ENCODE data around the gene NIM1K. TPM values are rescaled to one million over a fixed set of nuclear protein-coding genes. Genes with fewer than 3 reads are reported as not detected.

The NIM1K gene
- total RNA-seq, 1 donor from 2014 or later: not detected

DNA sequence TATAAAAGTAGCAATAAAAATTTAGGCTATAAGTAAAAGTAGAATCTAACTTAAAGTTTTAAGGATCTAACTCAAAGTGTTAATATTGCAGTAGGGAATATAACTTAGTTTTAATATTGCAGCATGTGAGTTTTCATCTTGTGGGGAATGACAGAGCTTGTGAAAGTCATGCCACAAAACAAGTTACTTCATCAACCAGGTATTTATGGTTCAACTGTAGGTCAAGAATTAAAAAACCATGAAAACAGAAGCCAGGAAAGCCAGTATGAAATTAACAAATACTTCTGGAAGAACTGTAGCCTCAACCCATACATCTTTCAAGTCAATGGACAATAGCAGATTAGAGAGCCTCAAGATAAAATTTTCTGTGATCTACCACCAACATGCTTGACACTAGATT is 102.2 kb downstream of the NIM1K start:
- no peaks in the 10 kb centered on the region for H3K9me3 ChIP-seq
- H3K4me3 ChIP-seq: no peak overlapping the region
- no peak for DNase-seq (ENCODE audit: extremely low spot score in 2 of 2)
- no peaks in the 10 kb centered on the region for H3K27me3 ChIP-seq
- TF ChIP-seq POLR2A (IDR thresholded peaks at IDR 0.05) (no peak), POLR2AphosphoS5 (IDR thresholded peaks at IDR 0.05; ENCODE audit: insufficient read depth in 1 of 2, low read depth in 1 of 2) (no peak)
- TF ChIP-seq, protein P1, sequence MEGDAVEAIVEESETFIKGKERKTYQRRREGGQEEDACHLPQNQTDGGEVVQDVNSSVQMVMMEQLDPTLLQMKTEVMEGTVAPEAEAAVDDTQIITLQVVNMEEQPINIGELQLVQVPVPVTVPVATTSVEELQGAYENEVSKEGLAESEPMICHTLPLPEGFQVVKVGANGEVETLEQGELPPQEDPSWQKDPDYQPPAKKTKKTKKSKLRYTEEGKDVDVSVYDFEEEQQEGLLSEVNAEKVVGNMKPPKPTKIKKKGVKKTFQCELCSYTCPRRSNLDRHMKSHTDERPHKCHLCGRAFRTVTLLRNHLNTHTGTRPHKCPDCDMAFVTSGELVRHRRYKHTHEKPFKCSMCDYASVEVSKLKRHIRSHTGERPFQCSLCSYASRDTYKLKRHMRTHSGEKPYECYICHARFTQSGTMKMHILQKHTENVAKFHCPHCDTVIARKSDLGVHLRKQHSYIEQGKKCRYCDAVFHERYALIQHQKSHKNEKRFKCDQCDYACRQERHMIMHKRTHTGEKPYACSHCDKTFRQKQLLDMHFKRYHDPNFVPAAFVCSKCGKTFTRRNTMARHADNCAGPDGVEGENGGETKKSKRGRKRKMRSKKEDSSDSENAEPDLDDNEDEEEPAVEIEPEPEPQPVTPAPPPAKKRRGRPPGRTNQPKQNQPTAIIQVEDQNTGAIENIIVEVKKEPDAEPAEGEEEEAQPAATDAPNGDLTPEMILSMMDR (IDR thresholded peaks at IDR 0.05): no peak
- H3K36me3 ChIP-seq: peaks cover 0 to 81% of the 10 kb centered on the region in 2 donors
- H3K27ac ChIP-seq: no peak overlapping the region
- intact Hi-C loops (cut with DNase I): no loop called here
- H3K4me1 ChIP-seq: no peaks in the 10 kb centered on the region

DNA sequence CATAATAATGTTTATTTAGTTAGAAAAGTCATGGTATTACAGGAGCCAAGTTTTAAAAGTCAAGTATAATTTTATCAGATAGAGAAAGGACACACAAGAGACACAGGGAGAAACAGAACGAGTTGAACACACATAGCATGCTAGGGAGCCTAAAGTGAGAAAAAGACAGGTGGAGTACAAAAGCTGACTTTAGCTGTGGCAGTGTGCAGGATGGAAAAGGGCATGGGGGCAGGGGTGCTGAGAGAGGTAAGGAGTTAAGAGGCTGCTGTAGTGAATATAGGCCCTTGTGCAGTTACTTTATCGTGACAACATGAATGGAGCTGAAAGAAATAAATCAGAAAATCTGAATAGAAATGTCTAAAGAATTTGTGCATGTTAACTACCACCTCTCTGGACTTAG is 103.2 kb downstream of the NIM1K start:
- no peak for DNase-seq (ENCODE audit: extremely low spot score in 2 of 2)
- intact Hi-C loops (cut with DNase I): no loop called here
- H3K27ac ChIP-seq: no peak overlapping the region
- H3K4me3 ChIP-seq: no peak overlapping the region
- no peaks in the 10 kb centered on the region for H3K4me1 ChIP-seq
- TF ChIP-seq POLR2AphosphoS5 (IDR thresholded peaks at IDR 0.05; ENCODE audit: insufficient read depth in 1 of 2, low read depth in 1 of 2) (no peak), POLR2A (IDR thresholded peaks at IDR 0.05) (no peak)
- TF ChIP-seq, protein P1 (IDR thresholded peaks at IDR 0.05): no peak
- no peaks in the 10 kb centered on the region for H3K9me3 ChIP-seq
- H3K27me3 ChIP-seq: no peaks in the 10 kb centered on the region
- peaks cover 0 to 80% of the 10 kb centered on the region in 2 donors for H3K36me3 ChIP-seq

DNA sequence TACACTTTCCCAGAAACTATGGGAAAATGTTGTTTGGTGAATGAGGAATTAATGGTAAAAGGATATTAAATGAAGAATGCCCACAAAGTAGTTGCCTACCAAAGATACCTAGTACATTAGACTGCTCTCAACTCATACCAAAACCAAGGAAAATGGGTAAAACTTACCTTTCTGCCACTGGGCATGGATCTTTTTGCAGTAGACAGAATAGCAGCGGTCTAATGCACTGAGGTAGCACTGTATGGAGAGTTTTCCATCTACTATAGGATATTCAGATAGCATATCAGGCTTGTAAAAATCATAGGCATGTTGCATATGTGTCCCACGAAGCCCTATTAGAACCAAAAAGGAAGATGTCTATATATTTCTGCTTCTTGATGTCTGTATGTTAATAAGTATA is 104.8 kb downstream of the NIM1K start:
- H3K27me3 ChIP-seq: no peaks in the 10 kb centered on the region
- DNase-seq (ENCODE audit: extremely low spot score in 2 of 2): no peak
- TF ChIP-seq, protein P1 (IDR thresholded peaks at IDR 0.05): no peak
- TF ChIP-seq POLR2AphosphoS5 (IDR thresholded peaks at IDR 0.05; ENCODE audit: insufficient read depth in 1 of 2, low read depth in 1 of 2) (no peak), POLR2A (IDR thresholded peaks at IDR 0.05) (no peak)
- H3K9me3 ChIP-seq: no peaks in the 10 kb centered on the region
- peaks cover 0 to 64% of the 10 kb centered on the region in 2 donors for H3K36me3 ChIP-seq
- H3K27ac ChIP-seq: no peak overlapping the region
- H3K4me1 ChIP-seq: peaks cover 8% of the 10 kb centered on the region
- H3K4me3 ChIP-seq: no peak overlapping the region
- intact Hi-C loops (cut with DNase I): no loop called here

DNA sequence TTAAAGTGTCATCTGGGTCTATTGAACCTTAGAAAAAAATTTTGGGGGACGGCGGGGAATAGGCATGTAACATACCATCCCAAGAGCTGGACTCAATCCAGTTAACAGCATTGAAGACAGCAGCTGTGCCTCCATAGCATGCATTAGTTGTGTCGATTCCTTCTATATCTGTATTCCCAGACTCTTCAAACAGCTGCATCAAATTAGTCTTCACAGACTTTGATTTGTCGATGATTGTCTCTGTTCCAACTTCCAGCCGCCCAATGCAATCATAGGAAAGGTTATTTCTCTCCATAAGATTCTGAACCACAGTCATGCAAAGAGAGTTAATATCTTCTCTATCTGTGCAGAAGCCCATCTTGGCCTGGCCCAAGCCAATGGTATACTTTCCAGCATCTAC is 106.4 kb downstream of the NIM1K start:
- intact Hi-C loops (cut with DNase I): no loop called here
- H3K36me3 ChIP-seq: peaks cover 0 to 50% of the 10 kb centered on the region in 2 donors
- no peak for DNase-seq (ENCODE audit: extremely low spot score in 2 of 2)
- peaks cover 16% of the 10 kb centered on the region for H3K4me1 ChIP-seq
- no peak overlapping the region for H3K4me3 ChIP-seq
- no peaks in the 10 kb centered on the region for H3K9me3 ChIP-seq
- no peak overlapping the region for H3K27ac ChIP-seq
- no peaks in the 10 kb centered on the region for H3K27me3 ChIP-seq
- no peak for TF ChIP-seq POLR2AphosphoS5 (IDR thresholded peaks at IDR 0.05; ENCODE audit: insufficient read depth in 1 of 2, low read depth in 1 of 2)
- TF ChIP-seq, protein P1 (IDR thresholded peaks at IDR 0.05): no peak
- TF ChIP-seq POLR2A (IDR thresholded peaks at IDR 0.05): no peak

DNA sequence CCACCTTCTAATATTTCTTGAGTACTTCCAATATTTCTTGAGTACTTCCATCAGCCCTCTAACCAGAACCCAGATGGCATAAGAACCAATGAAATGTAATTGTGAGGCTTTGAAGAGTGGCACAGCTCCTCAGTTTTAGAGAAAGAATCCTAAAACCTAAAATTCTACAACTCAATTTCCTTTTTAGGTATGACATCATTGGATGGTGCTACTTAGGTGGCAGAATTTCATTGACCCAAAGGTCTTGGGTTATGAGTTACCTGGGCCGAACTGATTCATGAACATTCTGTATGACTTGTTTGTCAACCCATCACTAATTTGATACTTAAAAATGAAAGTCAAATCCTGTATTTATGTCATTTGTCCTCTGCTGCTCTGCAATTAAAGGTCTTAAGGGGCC is 108.1 kb downstream of the NIM1K start:
- Histone ChIP-seq H3K4me3 (no peak overlapping the region), H3K4me1 (peaks cover 16% of the 10 kb centered on the region), H3K36me3 (peaks cover 0 to 34% of the 10 kb centered on the region in 2 donors), H3K27ac (no peak overlapping the region), H3K9me3 (no peaks in the 10 kb centered on the region), H3K27me3 (no peaks in the 10 kb centered on the region)
- intact Hi-C loops (cut with DNase I): no loop called here
- no peak for DNase-seq (ENCODE audit: extremely low spot score in 2 of 2)
- TF ChIP-seq, protein P1 (IDR thresholded peaks at IDR 0.05): no peak
- no peak for TF ChIP-seq POLR2AphosphoS5 (IDR thresholded peaks at IDR 0.05; ENCODE audit: insufficient read depth in 1 of 2, low read depth in 1 of 2)
- TF ChIP-seq POLR2A (IDR thresholded peaks at IDR 0.05): no peak

All from vagina (tissue), 2 donors.